ENCODE data around the gene FNDC3B. TPM values are rescaled to one million over a fixed set of nuclear protein-coding genes. Genes with fewer than 3 reads are reported as not detected.

Gene FNDC3B
- total and polyA plus RNA-seq, 9 of the 15 experiments (the other 6 are each of a cell fraction or from before 2014, with no cell fraction given) = 7.0 to 35.8 (median 16.2) TPM

DNA sequence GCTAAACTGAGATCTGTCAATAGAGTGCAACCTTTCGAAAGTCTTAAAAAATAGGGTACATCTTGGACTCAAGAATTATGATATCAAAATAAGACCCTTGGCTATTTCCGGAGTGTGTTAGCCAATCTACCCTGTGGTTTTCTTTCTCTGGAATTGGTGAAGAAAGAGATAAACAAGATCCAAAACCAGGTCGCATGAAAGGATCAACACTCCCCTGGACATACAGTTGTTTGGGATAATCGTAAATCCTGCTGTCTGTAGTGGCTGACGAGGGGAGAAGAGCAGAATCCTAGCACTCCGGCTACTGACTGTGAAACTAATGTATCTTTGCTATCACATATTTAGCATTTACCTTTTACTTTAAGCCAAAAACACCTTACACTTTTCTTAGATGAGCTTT, 30.9 kb downstream of the FNDC3B start (continued):
- TF ChIP-seq CHD7 (IDR thresholded peaks at IDR 0.05; ENCODE audit: low read depth, low read length) (no peak), U2AF1 (optimal IDR thresholded peaks at IDR 0.05; ENCODE audit: low read depth, low read length) (no peak), EZH2 (IDR thresholded peaks at IDR 0.05; ENCODE audit: borderline replicate concordance, low read depth, low read length) (no peak), IRF9 (tag; IDR thresholded peaks at IDR 0.05) (no peak), CBX2 (IDR thresholded peaks at IDR 0.05; ENCODE audit: insufficient read depth, low read length, poor library complexity, severe bottlenecking) (no peak)
- TF ChIP-seq, protein P1, sequence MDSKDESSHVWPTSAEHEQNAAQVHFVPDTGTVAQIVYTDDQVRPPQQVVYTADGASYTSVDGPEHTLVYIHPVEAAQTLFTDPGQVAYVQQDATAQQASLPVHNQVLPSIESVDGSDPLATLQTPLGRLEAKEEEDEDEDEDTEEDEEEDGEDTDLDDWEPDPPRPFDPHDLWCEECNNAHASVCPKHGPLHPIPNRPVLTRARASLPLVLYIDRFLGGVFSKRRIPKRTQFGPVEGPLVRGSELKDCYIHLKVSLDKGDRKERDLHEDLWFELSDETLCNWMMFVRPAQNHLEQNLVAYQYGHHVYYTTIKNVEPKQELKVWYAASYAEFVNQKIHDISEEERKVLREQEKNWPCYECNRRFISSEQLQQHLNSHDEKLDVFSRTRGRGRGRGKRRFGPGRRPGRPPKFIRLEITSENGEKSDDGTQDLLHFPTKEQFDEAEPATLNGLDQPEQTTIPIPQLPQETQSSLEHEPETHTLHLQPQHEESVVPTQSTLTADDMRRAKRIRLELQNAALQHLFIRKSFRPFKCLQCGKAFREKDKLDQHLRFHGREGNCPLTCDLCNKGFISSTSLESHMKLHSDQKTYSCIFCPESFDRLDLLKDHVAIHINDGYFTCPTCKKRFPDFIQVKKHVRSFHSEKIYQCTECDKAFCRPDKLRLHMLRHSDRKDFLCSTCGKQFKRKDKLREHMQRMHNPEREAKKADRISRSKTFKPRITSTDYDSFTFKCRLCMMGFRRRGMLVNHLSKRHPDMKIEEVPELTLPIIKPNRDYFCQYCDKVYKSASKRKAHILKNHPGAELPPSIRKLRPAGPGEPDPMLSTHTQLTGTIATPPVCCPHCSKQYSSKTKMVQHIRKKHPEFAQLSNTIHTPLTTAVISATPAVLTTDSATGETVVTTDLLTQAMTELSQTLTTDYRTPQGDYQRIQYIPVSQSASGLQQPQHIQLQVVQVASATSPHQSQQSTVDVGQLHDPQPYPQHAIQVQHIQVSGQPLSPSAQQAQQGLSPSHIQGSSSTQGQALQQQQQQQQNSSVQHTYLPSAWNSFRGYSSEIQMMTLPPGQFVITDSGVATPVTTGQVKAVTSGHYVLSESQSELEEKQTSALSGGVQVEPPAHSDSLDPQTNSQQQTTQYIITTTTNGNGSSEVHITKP (IDR thresholded peaks at IDR 0.05; ENCODE audit: partially characterized antibody) = no peak
- TF ChIP-seq, protein P2, sequence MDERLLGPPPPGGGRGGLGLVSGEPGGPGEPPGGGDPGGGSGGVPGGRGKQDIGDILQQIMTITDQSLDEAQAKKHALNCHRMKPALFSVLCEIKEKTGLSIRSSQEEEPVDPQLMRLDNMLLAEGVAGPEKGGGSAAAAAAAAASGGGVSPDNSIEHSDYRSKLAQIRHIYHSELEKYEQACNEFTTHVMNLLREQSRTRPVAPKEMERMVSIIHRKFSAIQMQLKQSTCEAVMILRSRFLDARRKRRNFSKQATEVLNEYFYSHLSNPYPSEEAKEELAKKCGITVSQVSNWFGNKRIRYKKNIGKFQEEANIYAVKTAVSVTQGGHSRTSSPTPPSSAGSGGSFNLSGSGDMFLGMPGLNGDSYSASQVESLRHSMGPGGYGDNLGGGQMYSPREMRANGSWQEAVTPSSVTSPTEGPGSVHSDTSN (CRISPR knock-in tag; IDR thresholded peaks at IDR 0.05; ENCODE audit: low read depth) = no peak
- TF ChIP-seq, protein P2 (tag; conservative IDR thresholded peaks at IDR 0.05; ENCODE audit: low read depth) = peak; percentile 71
